ENCODE results near the gene EPB42. TPM values are rescaled to one million over a fixed set of nuclear protein-coding genes. Genes with fewer than 3 reads are reported as not detected.

EPB42 gene
- total RNA-seq, 2 donors from 2014 or later: not detected

GRCh38 chr15:43207024-43207423, 13.8 kb downstream of the EPB42 start:
- no peak overlapping the region for H3K4me3 Mint-ChIP-seq
- Histone ChIP-seq H3K9ac (ENCODE audit: extremely low read depth, low read length, poor library complexity, severe bottlenecking) (no peak overlapping the region), H3K27me3 (ENCODE audit: control insufficient read depth, insufficient read depth, low read length, poor library complexity, severe bottlenecking) (no peaks in the 10 kb centered on the region), H3K27ac (ENCODE audit: low read depth, low read length) (no peak overlapping the region), H3K4me3 (ENCODE audit: low read length) (no peak overlapping the region), H3K9me3 (ENCODE audit: control insufficient read depth, low read length) (no peaks in the 10 kb centered on the region), H3K4me1 (ENCODE audit: control insufficient read depth, insufficient read depth, low read length) (no peaks in the 10 kb centered on the region), H3K36me3 (ENCODE audit: control insufficient read depth, insufficient read depth, low read length) (no peaks in the 10 kb centered on the region)
- TF ChIP-seq CTCF (conservative IDR thresholded peaks at IDR 0.05): no peak
- 93 to 95% methylated on average over 9 of the region's 9 CpGs for WGBS, 2 experiments (ENCODE audit: insufficient coverage in 1 of 2, insufficient read length in 1 of 2)
- no peaks in the 10 kb centered on the region for H3K9me3 Mint-ChIP-seq
- H3K36me3 Mint-ChIP-seq (ENCODE audit: low read depth): no peaks in the 10 kb centered on the region
- H3K27ac Mint-ChIP-seq: no peak overlapping the region
- no peaks in the 10 kb centered on the region for H3K4me1 Mint-ChIP-seq
- peaks cover 9% of the 10 kb centered on the region for H3K27me3 Mint-ChIP-seq (ENCODE audit: insufficient read depth)
- DNase-seq: peak; percentile 35

DNA sequence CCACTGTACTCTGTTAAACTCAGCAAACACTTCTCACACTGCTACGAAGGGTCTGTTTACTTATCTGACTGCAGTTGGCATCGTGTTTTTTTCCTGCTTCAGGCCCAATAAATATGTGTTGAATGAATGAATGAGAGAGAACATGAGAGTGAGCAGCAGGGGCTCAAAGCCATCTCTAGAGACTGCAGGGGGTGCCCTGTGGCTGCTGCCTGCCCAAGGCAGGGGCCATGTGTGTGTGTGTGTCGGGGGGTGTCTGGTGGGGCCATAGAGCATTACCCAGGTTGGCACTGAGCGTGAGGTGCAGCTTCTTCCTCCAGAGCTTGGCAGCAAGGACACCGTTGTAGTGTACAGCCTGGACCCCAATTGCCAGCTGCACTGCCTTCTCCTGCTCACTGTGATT, 14.8 kb downstream of the EPB42 start:
- peaks cover 9% of the 10 kb centered on the region for H3K27me3 Mint-ChIP-seq (ENCODE audit: insufficient read depth)
- H3K27me3 ChIP-seq (ENCODE audit: control insufficient read depth, insufficient read depth, low read length, poor library complexity, severe bottlenecking): no peaks in the 10 kb centered on the region
- no peak overlapping the region for H3K9ac ChIP-seq (ENCODE audit: extremely low read depth, low read length, poor library complexity, severe bottlenecking)
- no peaks in the 10 kb centered on the region for H3K36me3 Mint-ChIP-seq (ENCODE audit: low read depth)
- H3K4me1 ChIP-seq (ENCODE audit: control insufficient read depth, insufficient read depth, low read length): no peaks in the 10 kb centered on the region
- TF ChIP-seq CTCF (conservative IDR thresholded peaks at IDR 0.05): no peak
- DNase-seq: no peak
- H3K4me1 Mint-ChIP-seq: no peaks in the 10 kb centered on the region
- H3K36me3 ChIP-seq (ENCODE audit: control insufficient read depth, insufficient read depth, low read length): no peaks in the 10 kb centered on the region
- H3K27ac Mint-ChIP-seq: no peak overlapping the region
- H3K4me3 Mint-ChIP-seq: no peak overlapping the region
- WGBS, 2 experiments (ENCODE audit: insufficient coverage in 1 of 2, insufficient read length in 1 of 2): 86 to 89% methylated on average over 2 to 5 of the region's 5 CpGs
- no peak overlapping the region for H3K4me3 ChIP-seq (ENCODE audit: low read length)
- no peak overlapping the region for H3K27ac ChIP-seq (ENCODE audit: low read depth, low read length)
- no peaks in the 10 kb centered on the region for H3K9me3 Mint-ChIP-seq
- no peaks in the 10 kb centered on the region for H3K9me3 ChIP-seq (ENCODE audit: control insufficient read depth, low read length)

GRCh38 chr15:43204016-43204901, 16.6 kb downstream of the EPB42 start:
- peaks cover 9% of the 10 kb centered on the region for H3K27me3 Mint-ChIP-seq (ENCODE audit: insufficient read depth)
- H3K36me3 Mint-ChIP-seq (ENCODE audit: low read depth): peaks cover 4% of the 10 kb centered on the region
- TF ChIP-seq CTCF (conservative IDR thresholded peaks at IDR 0.05): peak; percentile 83
- Histone ChIP-seq H3K4me1 (ENCODE audit: control insufficient read depth, insufficient read depth, low read length) (no peaks in the 10 kb centered on the region), H3K4me3 (ENCODE audit: low read length) (no peak overlapping the region), H3K36me3 (ENCODE audit: control insufficient read depth, insufficient read depth, low read length) (no peaks in the 10 kb centered on the region), H3K9me3 (ENCODE audit: control insufficient read depth, low read length) (no peaks in the 10 kb centered on the region), H3K27me3 (ENCODE audit: control insufficient read depth, insufficient read depth, low read length, poor library complexity, severe bottlenecking) (no peaks in the 10 kb centered on the region), H3K27ac (ENCODE audit: low read depth, low read length) (no peak overlapping the region), H3K9ac (ENCODE audit: extremely low read depth, low read length, poor library complexity, severe bottlenecking) (no peak overlapping the region)
- DNase-seq: peak; percentile 86
- H3K9me3 Mint-ChIP-seq: peaks cover 6% of the 10 kb centered on the region
- no peak overlapping the region for H3K4me3 Mint-ChIP-seq
- no peak overlapping the region for H3K27ac Mint-ChIP-seq
- no peaks in the 10 kb centered on the region for H3K4me1 Mint-ChIP-seq
- 48 to 54% methylated on average over 7 to 8 of the region's 8 CpGs for WGBS, 2 experiments (ENCODE audit: insufficient coverage in 1 of 2, insufficient read length in 1 of 2)
